T-cell (primary cell): ENCODE results near the gene SORL1. TPM values are rescaled to one million over a fixed set of nuclear protein-coding genes. Genes with fewer than 3 reads are reported as not detected.

ENCODE experiments used
- ATAC-seq, 4 experiments: fragments of 200-7000 bp in 3 of 4; fragments of 150-1000 bp in 1 of 4; cut with Tn5 transposase; replicated peaks in 1 of 4; 1 replicate in 3 of 4; 2 replicates in 1 of 4; pipeline ENCODE4 v1.10.0; 2021; ENCODE audit warnings: moderate library complexity in 3 of 4, mild to moderate bottlenecking in 2 of 4, moderate number of reproducible peaks in 1 of 4
- CTCF ChIA-PET, 2 donors: fragments of 300-600 bp; sonication (Branson Sonifier 250); formaldehyde crosslinking; loops; one replicate each; lab custom pipeline; 2022; ENCODE audit warnings: antibody characterized with exemption in 2 of 2; lab: Charles Lee
- POLR2A ChIA-PET, 2 donors: fragments of 300-600 bp; sonication (Branson Sonifier 250); formaldehyde crosslinking; loops; one replicate each; lab custom pipeline; 2022; ENCODE audit warnings: antibody characterized with exemption in 2 of 2; lab: Charles Lee
- DNase-seq, 35 experiments: peaks; one replicate each; pipeline versions ENCODE4 v3.0.0 to v3.0.0-alpha.2; 2013 to 2023
- H3K27ac ChIP-seq: one replicate; pipeline ENCODE4 v1.5.1; 2013; ENCODE audit warnings: low read length
- H3K27me3 ChIP-seq, 2 experiments: replicated peaks in 1 of 2; 1 replicate in 1 of 2; 2 replicates in 1 of 2; pipeline versions ENCODE4 v1.6.1 to v1.7.0; 2013; ENCODE audit warnings: low read length in 1 of 2, mixed read lengths in 1 of 2; ENCODE audit not compliant: control insufficient read depth in 2 of 2, insufficient read depth in 2 of 2; ENCODE audit errors: extremely low read depth in 1 of 2
- H3K36me3 ChIP-seq, 2 donors: 1 replicate in 1 of 2; 2 replicates in 1 of 2; pipeline versions ENCODE4 v1.6.1 to v1.7.0; 2013; ENCODE audit warnings: low read length in 1 of 2; ENCODE audit not compliant: control insufficient read depth in 2 of 2, insufficient read depth in 1 of 2; ENCODE audit errors: extremely low read depth in 1 of 2
- H3K4me1 ChIP-seq, 2 experiments: 1 replicate in 1 of 2; 2 replicates in 1 of 2; pipeline versions ENCODE4 v1.6.1 to v1.7.0; 2013; ENCODE audit warnings: low read length in 2 of 2, mixed read lengths in 1 of 2; ENCODE audit not compliant: insufficient read depth in 2 of 2, control insufficient read depth in 1 of 2; ENCODE audit errors: extremely low read depth in 1 of 2
- H3K4me3 ChIP-seq, 2 donors: 1 replicate in 1 of 2; 2 replicates in 1 of 2; pipeline versions ENCODE4 v1.5.1 to v1.7.0; 2013; ENCODE audit warnings: mild to moderate bottlenecking in 2 of 2, low read length in 1 of 2, moderate library complexity in 1 of 2; ENCODE audit not compliant: control insufficient read depth in 1 of 2; ENCODE audit errors: extremely low read depth in 1 of 2
- H3K9me3 ChIP-seq: 2 replicates; pipeline ENCODE4 v1.7.0; 2013
- H3K27ac Mint-ChIP-seq, 2 donors: one replicate each; pipeline ENCODE4 v1.8.0; 2020 to 2021; ENCODE audit warnings: mild to moderate bottlenecking in 2 of 2, mixed read lengths in 2 of 2
- H3K27me3 Mint-ChIP-seq, 2 donors: one replicate each; pipeline ENCODE4 v1.8.0; 2021 to 2022; ENCODE audit warnings: mixed read lengths in 2 of 2
- H3K36me3 Mint-ChIP-seq: one replicate; pipeline ENCODE4 v1.8.0; 2021; ENCODE audit warnings: mixed read lengths
- H3K4me1 Mint-ChIP-seq, 3 donors: one replicate each; pipeline ENCODE4 v1.8.0; 2020 to 2022; ENCODE audit warnings: mixed read lengths in 3 of 3, mild to moderate bottlenecking in 1 of 3
- H3K4me3 Mint-ChIP-seq, 3 donors: one replicate each; pipeline ENCODE4 v1.8.0; 2020 to 2022; ENCODE audit warnings: mild to moderate bottlenecking in 3 of 3, mixed read lengths in 3 of 3, moderate library complexity in 3 of 3
- H3K9me3 Mint-ChIP-seq, 3 donors: one replicate each; pipeline ENCODE4 v1.8.0; 2020 to 2022; ENCODE audit warnings: mixed read lengths in 3 of 3
- WGBS: methylation state at CpG from one replicate; pipeline ENCODE4 v1.1.5; 2013; ENCODE audit warnings: missing lambda C conversion rate; ENCODE audit not compliant: insufficient coverage; 5-methylcytosine and 5-hydroxymethylcytosine counted together
- total RNA-seq, 35 experiments: library from RNA in 6 of 35; stranded (reverse) in 6 of 35; fragments of 120-200 nt in 1 of 35; gene quantifications; one replicate each; pipeline versions ENCODE4 v1.2.1 to v1.2.4 and lab custom pipeline; 2013 to 2026

SORL1 gene
- total RNA-seq, 5 donors from 2014 or later (not counting 1 experiment from before 2014, with no cell fraction given), result 361 to 422 (median 392) TPM

GRCh38 chr11:121514432-121515334 lies 62.6 kb downstream of the SORL1 start:
- Mint-ChIP-seq H3K4me3 (peak overlapping the region in 2 of 3 donors; percentile 25 to 35), H3K27ac (peak overlapping the region; percentile 30 to 86), H3K4me1 (peaks cover 75 to 78% (median 78%) of the 10 kb centered on the region in 3 donors), H3K36me3 (peaks cover 78% of the 10 kb centered on the region), H3K27me3 (no peaks in the 10 kb centered on the region), H3K9me3 (no peaks in the 10 kb centered on the region)
- Histone ChIP-seq H3K4me3 (no peak overlapping the region), H3K9me3 (no peaks in the 10 kb centered on the region), H3K27me3 (no peaks in the 10 kb centered on the region), H3K27ac (peak overlapping the region; percentile 18), H3K36me3 (peaks cover 3 to 94% of the 10 kb centered on the region in 2 donors), H3K4me1 (peaks cover 0 to 26% of the 10 kb centered on the region in 2 experiments)
- ChIA-PET POLR2A (no interaction called here), CTCF (interaction anchor here in 1 of 2 donors (0.6 kb wide), 1 partner anchor 1559 kb away, joined by 3 read pairs; no protein-coding TSS in a partner anchor)
- peak in 11 of 35 experiments; percentile 7 to 57 (median 13) for DNase-seq
- WGBS, result 66% methylated on average over 15 of the region's 17 CpGs
- ATAC-seq, result peak in 3 of 4 experiments; percentile 52 to 68 (median 55)

- Mint-ChIP-seq H3K36me3 (peaks cover 80% of the 10 kb centered on the region), H3K27me3 (no peaks in the 10 kb centered on the region), H3K4me1 (peaks cover 78 to 80% (median 79%) of the 10 kb centered on the region in 3 donors), H3K27ac (peak overlapping the region; percentile 30 to 86), H3K4me3 (peak overlapping the region in 1 of 3 donors; percentile 25), H3K9me3 (no peaks in the 10 kb centered on the region)
- Histone ChIP-seq H3K9me3 (no peaks in the 10 kb centered on the region), H3K27me3 (no peaks in the 10 kb centered on the region), H3K36me3 (peaks cover 5 to 93% of the 10 kb centered on the region in 2 donors), H3K4me1 (peaks cover 0 to 26% of the 10 kb centered on the region in 2 experiments), H3K4me3 (no peak overlapping the region), H3K27ac (peak overlapping the region; percentile 18)
- ChIA-PET CTCF (no interaction called here), POLR2A (no interaction called here)
- no peak for ATAC-seq
- WGBS, result 78% methylated on average over 2 of the region's 2 CpGs
- DNase-seq, result no peak
These were observed 63.2 kb downstream of the SORL1 start for GRCh38 chr11:121515335-121515671.

GRCh38 chr11:121517996-121518395 lies 65.9 kb downstream of the SORL1 start:
- H3K4me3 Mint-ChIP-seq, result no peak overlapping the region
- H3K9me3 ChIP-seq, result no peaks in the 10 kb centered on the region
- ChIA-PET CTCF (no interaction called here), POLR2A (interaction anchor here in 1 of 2 donors (1.0 kb wide), 1 partner anchor 224 kb away, joined by 3 read pairs; no protein-coding TSS in a partner anchor)
- H3K36me3 Mint-ChIP-seq, result peaks cover 77% of the 10 kb centered on the region
- no peak for ATAC-seq
- no peaks in the 10 kb centered on the region for H3K9me3 Mint-ChIP-seq
- peaks cover 0 to 24% of the 10 kb centered on the region in 2 experiments for H3K4me1 ChIP-seq
- peaks cover 5 to 96% of the 10 kb centered on the region in 2 donors for H3K36me3 ChIP-seq
- 100% methylated on average over 1 of the region's 1 CpG for WGBS
- H3K4me3 ChIP-seq, result no peak overlapping the region
- H3K27ac Mint-ChIP-seq, result peak overlapping the region; percentile 25 to 26
- H3K4me1 Mint-ChIP-seq, result peaks cover 69 to 76% (median 71%) of the 10 kb centered on the region in 3 donors
- DNase-seq, result no peak
- H3K27me3 ChIP-seq, result no peaks in the 10 kb centered on the region
- no peak overlapping the region for H3K27ac ChIP-seq
- no peaks in the 10 kb centered on the region for H3K27me3 Mint-ChIP-seq

GRCh38 chr11:121520243-121521144 lies 68.4 kb downstream of the SORL1 start:
- H3K4me3 Mint-ChIP-seq, result no peak overlapping the region
- H3K27ac Mint-ChIP-seq, result peak overlapping the region; percentile 58 to 59
- H3K9me3 Mint-ChIP-seq, result peaks cover 0 to 9% (median 3%) of the 10 kb centered on the region in 3 donors
- H3K4me3 ChIP-seq, result no peak overlapping the region
- no peaks in the 10 kb centered on the region for H3K27me3 ChIP-seq
- no peak overlapping the region for H3K27ac ChIP-seq
- H3K36me3 Mint-ChIP-seq, result peaks cover 75% of the 10 kb centered on the region
- peaks cover 0 to 4% of the 10 kb centered on the region in 2 experiments for H3K4me1 ChIP-seq
- POLR2A ChIA-PET, result no interaction called here
- DNase-seq (no peak), ATAC-seq (no peak)
- peaks cover 47 to 58% (median 53%) of the 10 kb centered on the region in 3 donors for H3K4me1 Mint-ChIP-seq
- H3K27me3 Mint-ChIP-seq, result no peaks in the 10 kb centered on the region
- H3K9me3 ChIP-seq, result peaks cover 2% of the 10 kb centered on the region
- 100% methylated on average over 2 of the region's 4 CpGs for WGBS
- CTCF ChIA-PET, result interaction anchor here in 1 of 2 donors (0.7 kb wide), 1 partner anchor 273 kb away, joined by 3 read pairs; no protein-coding TSS in a partner anchor
- peaks cover 11 to 95% of the 10 kb centered on the region in 2 donors for H3K36me3 ChIP-seq

- H3K4me1 Mint-ChIP-seq, result peaks cover 45 to 55% (median 46%) of the 10 kb centered on the region in 3 donors
These were observed 69.3 kb downstream of the SORL1 start for GRCh38 chr11:121521145-121522042.

More at GRCh38 chr11:121521145-121522042, 69.3 kb downstream of the SORL1 start:
- no peak overlapping the region for H3K27ac ChIP-seq
- DNase-seq, result no peak
- POLR2A ChIA-PET, result no interaction called here
- peaks cover 11 to 95% of the 10 kb centered on the region in 2 donors for H3K36me3 ChIP-seq
- peaks cover 79% of the 10 kb centered on the region for H3K36me3 Mint-ChIP-seq
- no peaks in the 10 kb centered on the region for H3K27me3 ChIP-seq
- CTCF ChIA-PET, result interaction anchor here in 1 of 2 donors (0.5 to 0.7 kb wide), 2 partner anchors 273 to 1748 kb away, joined by 3 to 6 read pairs; no protein-coding TSS in a partner anchor
- peaks cover 0 to 2% of the 10 kb centered on the region in 2 experiments for H3K4me1 ChIP-seq
- no peak for ATAC-seq
- H3K4me3 Mint-ChIP-seq, result no peak overlapping the region
- H3K4me3 ChIP-seq, result no peak overlapping the region
- WGBS, result no CpG with 5 or more reads among the region's 4 CpGs
- peak overlapping the region; percentile 52 to 69 for H3K27ac Mint-ChIP-seq
- H3K9me3 Mint-ChIP-seq, result peaks cover 0 to 9% (median 3%) of the 10 kb centered on the region in 3 donors
- no peaks in the 10 kb centered on the region for H3K27me3 Mint-ChIP-seq
- H3K9me3 ChIP-seq, result peaks cover 4% of the 10 kb centered on the region
